NCI-H774 (cell line): Measurements from ENCODE around the gene HECTD4.
A peak's percentile ranks its signal among the peaks of the same experiment; 100 is the strongest.
"Not testable (repeated sequence)": the region's sequence is repeated elsewhere in the genome, so short reads cannot be mapped to it uniquely, and the experiment has no call there.

Experiments used
- DNase-seq: peaks from one replicate; lab custom pipeline; 2025; lab: John Stamatoyannopoulos, UW

Gene HECTD4, protein sequence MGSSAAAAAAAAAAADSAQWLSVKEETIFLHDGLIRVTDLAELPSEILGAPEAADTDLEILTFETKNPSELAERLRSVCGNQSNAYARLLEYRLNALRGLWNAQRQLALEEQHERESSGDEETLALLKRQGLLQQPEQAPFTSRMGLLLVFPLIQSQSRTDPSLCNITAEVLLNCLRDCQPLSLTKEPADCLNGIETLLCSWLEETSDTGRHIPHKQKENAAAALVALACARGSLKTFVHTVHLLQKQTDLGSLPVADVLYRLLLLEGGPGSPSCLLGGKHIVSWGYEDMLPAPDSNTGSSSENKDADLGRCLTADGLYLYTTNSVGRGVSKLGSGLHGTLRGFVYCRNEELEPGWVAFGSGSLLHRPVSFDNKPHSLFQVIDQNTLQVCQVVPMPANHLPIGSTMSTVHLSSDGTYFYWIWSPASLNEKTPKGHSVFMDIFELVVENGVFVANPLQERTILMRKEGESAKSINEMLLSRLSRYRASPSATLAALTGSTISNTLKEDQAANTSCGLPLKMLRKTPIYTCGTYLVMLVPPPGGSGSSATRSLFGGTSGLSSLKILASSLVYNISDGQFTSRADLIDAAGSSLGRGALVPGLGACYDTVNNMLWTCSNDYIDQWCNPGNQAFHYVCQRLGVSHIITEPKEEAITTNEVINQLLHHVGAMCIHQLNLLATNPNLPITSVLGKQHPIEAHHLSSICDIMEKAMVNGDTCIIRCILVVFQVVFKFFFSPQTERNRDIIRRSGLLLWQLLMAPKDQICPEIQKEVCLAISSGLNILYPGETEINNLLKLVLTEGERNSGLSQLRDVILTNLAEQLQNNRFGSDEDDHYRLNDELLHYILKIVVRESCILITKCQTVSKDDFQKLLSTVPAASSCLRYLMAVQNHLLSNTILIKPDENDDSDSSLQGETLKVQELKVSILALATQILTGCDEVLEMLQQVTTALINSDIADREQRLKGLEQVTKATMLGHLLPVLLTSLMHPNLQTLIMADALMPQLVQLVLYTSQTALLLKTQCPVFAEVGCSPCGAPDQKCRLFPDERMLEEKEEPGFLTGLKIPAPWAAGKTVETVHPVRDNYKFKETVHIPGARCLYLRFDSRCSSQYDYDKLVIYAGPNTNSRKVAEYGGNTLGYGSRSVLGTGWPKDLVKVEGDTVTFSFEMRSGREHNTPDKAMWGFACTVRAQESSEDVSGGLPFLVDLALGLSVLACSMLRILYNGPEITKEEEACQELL (N-terminal part only)

DNA sequence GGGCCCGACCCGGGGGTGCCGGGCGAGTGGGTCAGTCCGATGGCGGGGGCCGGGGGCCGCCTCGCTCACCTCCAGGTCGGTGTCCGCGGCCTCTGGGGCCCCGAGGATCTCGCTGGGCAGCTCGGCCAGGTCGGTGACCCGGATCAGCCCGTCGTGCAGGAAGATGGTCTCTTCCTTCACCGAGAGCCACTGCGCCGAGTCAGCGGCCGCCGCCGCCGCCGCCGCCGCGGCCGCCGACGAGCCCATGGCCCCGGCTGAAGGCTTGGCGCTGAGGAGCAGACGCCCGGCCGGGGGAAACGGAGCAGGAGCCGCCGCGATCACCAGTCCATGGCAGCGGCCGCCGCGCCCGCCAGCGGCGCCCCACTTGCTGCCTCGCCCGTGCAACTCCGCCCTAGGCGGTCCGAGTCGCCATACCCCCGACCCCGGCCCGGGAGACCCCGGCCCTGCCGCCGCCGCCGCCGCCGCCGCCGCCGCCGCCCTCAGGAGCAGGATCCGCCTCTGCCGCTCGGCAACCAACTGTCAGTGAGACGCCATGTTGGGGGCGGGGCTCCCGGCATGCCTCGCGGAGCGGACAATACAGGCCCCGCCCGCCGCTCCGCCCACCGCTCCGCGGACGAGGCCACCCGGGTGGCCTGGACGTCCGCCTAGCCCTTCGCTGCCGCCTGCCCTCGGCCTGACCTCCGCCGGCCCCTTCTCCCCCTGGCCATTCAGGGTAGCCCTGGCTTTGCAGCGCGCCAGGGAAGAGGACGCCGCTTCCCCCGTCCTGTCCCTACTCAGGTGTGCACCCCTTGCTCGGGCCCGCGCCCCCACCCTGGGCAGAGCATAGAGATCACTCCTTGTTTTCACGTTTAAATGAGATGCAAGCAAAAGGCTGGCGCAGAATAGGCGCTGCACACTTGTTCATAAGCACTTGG is at the start of gene HECTD4:
TSS of gene HECTD4 (minus strand) at position 549 of the 914 bp plus-strand sequence. CDS start at position 246, 303 bp downstream.
- peak; percentile 94 for DNase-seq

DNA sequence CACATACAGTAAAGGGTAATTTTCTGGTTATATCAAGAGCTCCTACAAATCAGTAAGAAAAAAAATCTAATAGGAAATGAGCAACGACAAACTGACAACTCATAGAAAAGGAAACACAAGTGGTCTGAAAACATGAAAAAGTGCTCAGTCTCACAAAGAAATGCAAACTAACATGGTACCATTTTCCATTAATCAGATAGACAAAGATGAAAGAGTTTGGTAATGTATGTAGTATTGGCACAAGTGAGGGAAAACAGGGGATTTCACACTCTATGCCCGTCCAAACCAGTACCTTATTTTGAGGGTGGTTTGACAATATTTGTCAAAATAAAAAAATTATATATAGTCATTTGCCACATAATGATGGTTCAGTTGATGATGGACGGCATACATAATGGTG is 49.7 kb upstream of the HECTD4 start:
- DNase-seq = no peak

DNA sequence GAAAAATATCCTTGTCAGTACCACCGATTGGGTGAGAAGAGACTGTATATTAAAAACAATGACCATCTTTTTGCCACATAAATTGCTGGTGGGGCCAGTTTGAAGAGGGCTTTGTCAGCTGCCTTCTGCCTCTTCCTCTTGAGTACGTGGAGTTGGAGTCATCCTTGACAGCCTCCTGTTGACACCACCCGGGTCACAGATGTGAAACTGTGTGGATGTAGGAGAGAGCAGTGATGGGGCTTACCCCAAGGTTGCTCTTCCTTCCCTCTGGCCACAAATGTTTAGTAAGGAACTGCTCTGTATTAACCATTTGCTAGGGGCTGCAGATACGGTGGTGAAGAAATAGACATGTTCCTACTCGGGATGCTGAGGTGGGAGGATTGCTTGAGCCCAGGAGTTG is 48.7 kb upstream of the HECTD4 start:
- DNase-seq = no peak

DNA sequence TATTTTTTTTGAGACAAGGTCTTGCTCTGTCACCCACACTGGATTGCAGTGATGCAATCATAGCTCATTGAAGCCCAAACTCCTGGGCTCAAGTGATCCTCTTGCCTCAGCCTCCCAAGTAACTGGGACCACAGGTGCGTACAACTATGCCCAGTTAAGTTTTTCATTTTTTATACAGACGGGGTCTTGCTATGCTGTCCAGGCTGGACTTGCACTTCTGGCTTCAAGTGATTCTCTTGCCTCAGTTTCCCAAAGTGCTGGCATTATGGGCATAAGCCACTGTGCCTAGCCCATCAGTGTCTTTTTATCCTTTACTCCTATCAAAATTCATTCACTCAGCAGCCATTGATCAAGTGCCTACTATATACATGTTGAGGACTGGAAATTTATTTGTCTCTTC is 45.5 kb upstream of the HECTD4 start:
- DNase-seq = no peak

- DNase-seq = no peak
Observed at GRCh38 chr12:112425582-112426382, 43.6 kb upstream of the HECTD4 start.

- no peak for DNase-seq
Observed at GRCh38 chr12:112424126-112424525, 41.9 kb upstream of the HECTD4 start.

- no peak for DNase-seq
Observed at GRCh38 chr12:112422531-112422930, 40.3 kb upstream of the HECTD4 start.

DNA sequence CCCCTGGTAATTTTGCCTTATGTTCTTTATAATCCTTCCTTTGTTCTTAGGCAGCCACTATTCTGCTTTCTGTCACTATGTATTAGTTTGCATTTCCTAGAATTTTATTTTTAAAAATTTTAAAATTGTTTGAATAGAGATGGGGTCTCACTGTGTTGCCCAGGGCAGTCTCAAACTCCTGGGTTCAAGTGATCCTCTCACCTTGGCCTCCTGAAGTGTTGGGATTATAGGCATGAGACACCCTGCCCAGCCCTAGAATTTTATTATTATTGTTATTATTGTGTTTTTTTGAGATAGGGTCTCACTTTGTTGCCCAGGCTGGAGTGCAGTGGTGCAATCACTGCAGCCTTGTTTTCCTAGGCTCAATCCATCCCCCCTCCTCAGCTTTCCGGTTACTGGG is 39.1 kb upstream of the HECTD4 start:
- no peak for DNase-seq

GRCh38 chr12:112420740-112421139 is 38.5 kb upstream of the HECTD4 start:
- no peak for DNase-seq

DNA sequence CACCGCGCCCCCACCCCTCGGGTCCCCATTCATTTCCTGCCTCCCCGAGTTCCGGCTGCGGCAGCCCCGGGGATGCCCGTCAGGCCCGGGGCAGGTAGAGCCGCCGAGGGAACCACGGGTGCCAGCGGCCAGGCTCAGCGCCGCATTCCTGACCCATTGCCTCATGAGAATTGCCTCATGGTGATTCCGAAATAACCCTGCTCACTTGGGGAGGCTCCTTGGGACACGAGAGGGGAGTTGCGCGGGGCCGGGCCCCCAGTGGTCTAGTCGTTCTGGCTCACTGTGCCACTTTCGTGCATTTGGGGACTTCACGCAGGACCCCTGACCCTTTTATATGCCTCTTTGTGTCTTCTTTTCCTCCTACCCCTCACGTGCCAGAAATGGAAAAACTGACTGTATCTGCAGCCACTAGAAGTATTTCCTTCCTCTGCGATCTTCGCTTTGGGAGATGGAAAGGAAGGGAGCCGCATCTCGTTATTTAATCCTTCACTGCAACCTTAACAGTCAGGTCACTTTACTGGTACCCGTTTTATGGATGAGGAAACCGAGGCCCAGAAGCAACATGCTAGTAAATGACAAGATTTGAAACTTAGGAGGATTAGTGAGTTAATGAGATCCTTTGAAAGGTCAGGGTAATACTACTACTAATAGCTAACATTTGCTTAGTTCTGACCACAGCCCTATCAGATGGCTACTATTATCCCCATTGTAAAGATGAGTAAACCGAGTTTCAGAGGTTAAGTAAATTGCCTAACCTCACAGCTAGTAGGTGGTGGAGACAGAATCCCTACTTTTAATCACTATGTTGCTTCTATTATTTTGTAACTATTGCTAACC is 37.3 kb upstream of the HECTD4 start:
- peak; percentile 49 for DNase-seq

DNA sequence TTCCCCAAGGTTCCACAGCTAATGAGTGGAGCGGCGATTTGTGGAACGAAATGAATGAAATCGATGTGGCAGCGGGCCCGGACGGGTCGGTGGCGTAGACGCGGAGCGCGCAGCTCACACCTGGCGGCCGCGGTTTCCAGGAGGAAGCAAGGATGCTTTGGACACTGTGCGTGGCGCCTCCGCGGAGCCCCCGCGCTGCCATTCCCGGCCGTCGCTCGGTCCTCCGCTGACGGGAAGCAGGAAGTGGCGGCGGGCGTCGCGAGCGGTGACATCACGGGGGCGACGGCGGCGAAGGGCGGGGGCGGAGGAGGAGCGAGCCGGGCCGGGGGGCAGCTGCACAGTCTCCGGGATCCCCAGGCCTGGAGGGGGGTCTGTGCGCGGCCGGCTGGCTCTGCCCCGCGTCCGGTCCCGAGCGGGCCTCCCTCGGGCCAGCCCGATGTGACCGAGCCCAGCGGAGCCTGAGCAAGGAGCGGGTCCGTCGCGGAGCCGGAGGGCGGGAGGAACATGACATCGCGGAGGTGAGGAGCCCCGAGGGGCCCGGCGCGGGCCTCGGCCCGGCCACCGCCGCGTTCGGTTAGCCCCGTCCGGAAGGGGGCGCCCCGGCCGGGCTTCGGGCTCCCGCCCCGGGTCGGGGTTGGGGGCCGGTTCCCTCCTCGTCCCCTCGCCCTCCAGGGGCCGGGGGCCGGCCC is 36.5 kb upstream of the HECTD4 start, which contains the start of gene PTPN11:
TSS of gene PTPN11 (plus strand) at position 340 of the 689 bp plus-strand sequence. CDS start at position 505, 165 bp downstream.
- DNase-seq = peak; percentile 84

GRCh38 chr12:112418273-112418607 is 36.0 kb upstream of the HECTD4 start:
- DNase-seq = no peak

DNA sequence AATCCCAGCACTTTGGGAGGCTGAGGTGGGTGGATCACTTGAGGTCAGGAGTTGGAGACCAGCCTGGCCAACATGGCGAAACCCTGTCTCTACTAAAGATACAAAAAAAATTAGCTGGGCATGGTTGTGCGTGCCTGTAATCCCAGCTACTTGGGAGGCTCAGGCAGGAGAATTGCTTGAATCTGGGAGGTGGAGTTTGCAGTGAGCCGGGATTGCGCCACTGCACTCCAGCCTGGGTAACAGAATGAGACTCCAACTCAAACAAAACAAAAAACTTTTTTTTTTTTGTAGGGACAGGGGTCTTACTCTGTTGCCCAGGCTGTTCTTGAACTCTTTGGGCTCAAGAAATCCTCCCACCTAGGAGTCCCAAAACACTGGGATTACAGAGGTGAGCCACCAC is 33.2 kb upstream of the HECTD4 start:
- not testable (repeated sequence) for DNase-seq

DNA sequence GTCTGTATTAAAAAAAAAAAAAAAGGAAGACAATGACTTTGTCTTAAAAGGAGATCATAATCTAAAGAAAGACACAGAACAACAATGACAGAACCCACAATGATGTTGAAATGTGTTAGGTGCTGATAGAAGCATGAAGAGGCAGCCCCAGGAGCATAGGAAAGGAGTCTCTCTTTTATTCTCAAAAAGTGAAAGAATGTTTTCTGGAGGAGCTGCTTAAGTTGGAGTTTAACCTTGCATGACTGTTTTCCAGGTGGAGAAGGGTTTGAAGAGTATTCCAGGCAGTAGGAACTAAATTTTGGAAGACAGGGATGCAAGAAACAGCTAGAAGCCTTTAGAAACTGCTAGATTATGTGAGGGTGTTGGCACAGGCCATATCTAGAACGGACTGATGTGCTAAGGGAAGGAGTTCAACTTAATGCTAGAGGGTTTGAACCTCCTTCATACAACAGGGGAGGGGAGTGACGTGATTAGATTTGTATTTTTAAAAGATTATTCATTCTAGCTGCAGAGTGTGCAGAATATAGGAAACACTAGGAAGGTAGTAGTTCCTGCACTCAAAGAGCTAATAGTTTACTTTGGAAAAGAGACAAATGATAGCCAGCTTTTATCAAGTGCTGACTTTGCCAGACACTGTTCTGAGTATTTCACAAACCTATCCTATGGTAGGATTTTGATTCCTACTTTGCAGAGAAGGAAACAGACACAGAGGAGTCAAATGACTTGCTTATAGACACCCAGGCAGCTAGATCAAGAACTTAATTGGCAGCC is 31.8 kb upstream of the HECTD4 start:
- DNase-seq = no peak

- DNase-seq = no peak
Observed at GRCh38 chr12:112409906-112410244, 27.6 kb upstream of the HECTD4 start.

DNA sequence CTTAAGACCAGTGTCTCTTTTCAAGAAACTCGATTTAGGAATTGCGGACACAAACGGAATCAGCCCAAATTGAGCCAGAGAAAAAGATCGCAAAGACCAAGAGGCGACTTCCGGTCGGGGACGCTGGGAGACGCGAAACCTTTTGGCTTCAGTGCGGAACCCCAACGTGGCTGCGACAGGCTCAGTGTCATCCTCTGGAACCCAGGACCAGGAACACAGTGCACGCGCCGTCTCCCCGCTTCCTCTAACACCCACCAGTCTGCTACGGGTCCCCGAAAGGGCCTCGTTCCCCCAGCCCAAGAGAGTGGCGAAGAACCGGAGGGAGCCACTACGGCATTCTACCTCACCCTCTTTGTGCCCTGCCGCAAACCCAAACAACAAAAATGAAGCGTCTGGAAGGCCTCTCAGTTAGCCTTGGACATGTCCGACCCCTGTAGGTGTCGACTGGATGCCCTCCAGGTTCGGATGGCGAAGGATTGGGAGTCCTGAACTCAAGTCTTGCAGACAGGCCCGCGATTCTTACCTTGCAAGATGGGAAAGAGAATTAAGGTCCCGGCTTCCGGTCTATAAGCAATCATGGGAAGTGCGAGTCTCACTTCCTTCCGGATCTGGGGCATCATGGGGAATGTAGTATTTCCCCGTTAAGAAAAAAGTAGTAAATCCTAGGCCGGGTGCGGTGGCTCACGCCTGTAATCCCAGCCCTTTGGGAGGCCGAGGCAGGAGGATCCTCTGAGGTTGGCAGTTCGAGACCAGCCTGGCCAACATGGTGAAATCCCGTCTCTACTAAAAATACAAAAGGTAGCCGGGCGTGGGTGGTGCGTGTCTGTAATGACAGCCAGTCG is 27.1 kb upstream of the HECTD4 start, which contains the start of gene RPL6:
TSS of gene RPL6 (minus strand) at position 542 of the 842 bp plus-strand sequence. CDS start 949 bp downstream, outside the sequence.
- DNase-seq = peak; percentile 93

DNA sequence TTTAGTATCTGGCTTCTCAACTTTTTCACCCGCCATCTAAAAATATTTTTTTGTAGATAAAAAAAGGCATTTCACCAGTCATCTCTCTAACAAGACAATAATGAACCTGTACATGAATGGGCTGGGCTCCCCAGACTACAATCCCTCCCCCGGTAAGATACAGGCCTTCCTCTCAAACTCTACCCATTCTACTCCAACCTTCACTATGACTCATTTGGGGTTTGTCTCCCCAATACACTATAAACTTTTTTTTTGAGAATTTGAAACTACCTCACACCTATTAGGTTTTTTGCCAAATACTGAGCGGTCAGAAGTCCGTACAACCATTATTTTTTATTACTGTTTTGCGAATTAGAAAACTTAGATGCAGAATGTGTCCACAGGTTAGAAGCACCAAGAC is 26.4 kb upstream of the HECTD4 start:
- DNase-seq = no peak
